Lower leg skin (tissue), 4 donors: ENCODE data around the gene ATP6V0D1. TPM values are rescaled to one million over a fixed set of nuclear protein-coding genes. Genes with fewer than 3 reads are reported as not detected.
"Not testable (repeated sequence)": the region's sequence is repeated elsewhere in the genome, so short reads cannot be mapped to it uniquely, and the experiment has no call there.

Experiments used
- DNase-seq, 2 donors: peaks; one replicate each; pipeline ENCODE4 v3.0.0-alpha.2; 2019; ENCODE audit warnings: low spot score in 2 of 2
- H3K4me3 ChIP-seq: fragments of 200-600 bp; sonication (generic); 2 replicates; pipeline ENCODE4 v1.5.1; 2017; ENCODE audit warnings: mild to moderate bottlenecking, low read depth; ENCODE audit not compliant: poor library complexity, severe bottlenecking
- CTCF ChIP-seq, 3 donors: fragments of 450-650 bp; IDR thresholded peaks; one replicate each; pipeline ENCODE4 v1.5.1; 2016; ENCODE audit warnings: antibody characterized with exemption in 3 of 3, mild to moderate bottlenecking in 3 of 3, moderate library complexity in 2 of 3
- POLR2A ChIP-seq, 2 donors: fragments of 450-650 bp; IDR thresholded peaks; one replicate each; pipeline ENCODE4 v1.6.1; 2016 to 2017; ENCODE audit warnings: antibody characterized with exemption in 2 of 2, mild to moderate bottlenecking in 1 of 2, moderate library complexity in 1 of 2
- WGBS, 2 donors: methylation state at CpG; one replicate each; pipeline ENCODE4 v1.1.5; 2018; 5-methylcytosine and 5-hydroxymethylcytosine counted together
- intact Hi-C: fragments of 100-400 bp; cut with DNase I; formaldehyde crosslinking; loops from one replicate; pipeline ENCODE4 v1.15.0; 2023; ENCODE audit warnings: low total_unique reads
- total RNA-seq, 4 donors: library from RNA; depleted of rRNA; stranded (reverse); fragments of >200 nt; gene quantifications; one replicate each; pipeline ENCODE4 v1.1.0, GENCODE V29; 2016

The ATP6V0D1 gene
- total RNA-seq, 4 donors from 2014 or later: 114 to 141 (median 131) TPM

GRCh38 chr16:67506468-67506867 lies 25.5 kb upstream of the ATP6V0D1 start:
- DNase-seq: no peak
- TF ChIP-seq POLR2A (IDR thresholded peaks at IDR 0.05) (no peak), CTCF (IDR thresholded peaks at IDR 0.05) (no peak)
- WGBS, 2 donors: 70 to 71% methylated on average over 8 of the region's 8 CpGs
- intact Hi-C loops: no loop called here
- no peak overlapping the region for H3K4me3 ChIP-seq

GRCh38 chr16:67504031-67505021 lies 23.4 kb upstream of the ATP6V0D1 start:
- 60 to 63% methylated on average over 9 of the region's 9 CpGs for WGBS, 2 donors

GRCh38 chr16:67499106-67499505 lies 18.1 kb upstream of the ATP6V0D1 start:
- DNase-seq: no peak
- no peak for TF ChIP-seq CTCF (IDR thresholded peaks at IDR 0.05)
- no peak for TF ChIP-seq POLR2A (IDR thresholded peaks at IDR 0.05)
- intact Hi-C loops: no loop called here
- H3K4me3 ChIP-seq: no peak overlapping the region
- WGBS, 2 donors: 43 to 50% methylated on average over 3 to 4 of the region's 4 CpGs

More at GRCh38 chr16:67504031-67505021, 23.4 kb upstream of the ATP6V0D1 start:
- no peak overlapping the region for H3K4me3 ChIP-seq
- DNase-seq: peak; percentile 83 to 94
- intact Hi-C loops: no loop called here
- TF ChIP-seq POLR2A (IDR thresholded peaks at IDR 0.05): no peak
- no peak for TF ChIP-seq CTCF (IDR thresholded peaks at IDR 0.05)

- no peak overlapping the region for H3K4me3 ChIP-seq
- TF ChIP-seq CTCF (IDR thresholded peaks at IDR 0.05): no peak
- TF ChIP-seq POLR2A (IDR thresholded peaks at IDR 0.05): no peak
- DNase-seq: no peak
- WGBS, 2 donors: 85 to 87% methylated on average over 8 of the region's 8 CpGs
- intact Hi-C loops: no loop called here
Observed at GRCh38 chr16:67490335-67491096, 9.6 kb upstream of the ATP6V0D1 start.

- H3K4me3 ChIP-seq: no peak overlapping the region
- TF ChIP-seq CTCF (IDR thresholded peaks at IDR 0.05) (no peak), POLR2A (IDR thresholded peaks at IDR 0.05) (no peak)
- intact Hi-C loops: no loop called here
- 76 to 81% methylated on average over 4 of the region's 4 CpGs for WGBS, 2 donors
- no peak for DNase-seq
Observed at GRCh38 chr16:67489401-67490083, 8.6 kb upstream of the ATP6V0D1 start.

- H3K4me3 ChIP-seq, intact Hi-C loops, DNase-seq: not testable (repeated sequence)
- WGBS, 2 donors: 87 to 95% methylated on average over 4 of the region's 4 CpGs
Observed at GRCh38 chr16:67487561-67487960, 6.6 kb upstream of the ATP6V0D1 start.
